Panc1 (cell line): Measurements from ENCODE around the gene EIF2AK2. TPM values are rescaled to one million over a fixed set of nuclear protein-coding genes. Genes with fewer than 3 reads are reported as not detected.

Source experiments
- ATAC-seq: fragments of 200-7000 bp; cut with Tn5 transposase; 2 replicates; pipeline ENCODE4 v1.9.1; 2020; ENCODE audit warnings: mild to moderate bottlenecking, moderate library complexity
- BruUV-seq: library from RNA; stranded (reverse); fragments of 400-500 nt; replicated peaks from 2 replicates; lab custom pipeline; 2021; lab: Mats Ljungman, UMichigan
- CTCF ChIA-PET: fragments of 300-600 bp; sonication (Branson Sonifier 250); formaldehyde crosslinking; loops from one replicate; lab custom pipeline; 2022; ENCODE audit warnings: antibody characterized with exemption; lab: Charles Lee
- POLR2A ChIA-PET: fragments of 300-600 bp; sonication (Branson Sonifier 250); formaldehyde crosslinking; loops from one replicate; lab custom pipeline; 2022; ENCODE audit warnings: antibody characterized with exemption; lab: Charles Lee
- DNase-seq: peaks from one replicate; pipeline ENCODE4 v3.0.0-alpha.2; 2010; ENCODE audit warnings: low read depth, low spot score
- H3K27ac ChIP-seq: 2 replicates; pipeline ENCODE4 v1.5.1; 2011; ENCODE audit warnings: mild to moderate bottlenecking, low read length, inconsistent platforms
- H3K27me3 ChIP-seq: fragments of 200-500 bp; sonication (Bioruptor generic); 2 replicates; pipeline ENCODE4 v1.6.0; 2014; ENCODE audit warnings: low read length, inconsistent platforms; ENCODE audit not compliant: control insufficient read depth, insufficient read depth
- H3K36me3 ChIP-seq: fragments of 200-500 bp; sonication (Bioruptor generic); 2 replicates; pipeline ENCODE4 v1.5.1; 2014; ENCODE audit warnings: inconsistent platforms, mild to moderate bottlenecking, low read length, moderate library complexity; ENCODE audit not compliant: control insufficient read depth, insufficient read depth
- H3K4me1 ChIP-seq: 2 replicates; pipeline ENCODE4 v1.5.1; 2011; ENCODE audit warnings: inconsistent platforms, mild to moderate bottlenecking, low read length, moderate library complexity; ENCODE audit not compliant: control insufficient read depth, insufficient read depth
- H3K4me3 ChIP-seq, 2 experiments: 2 replicates each; pipeline ENCODE4 v1.5.1; 2011 to 2012; ENCODE audit warnings: low read depth in 2 of 2, low read length in 2 of 2, mild to moderate bottlenecking in 2 of 2, inconsistent platforms in 1 of 2, moderate library complexity in 1 of 2
- H3K9me3 ChIP-seq: fragments of 200-500 bp; sonication (Bioruptor generic); 2 replicates; pipeline ENCODE4 v1.5.1; 2014; ENCODE audit warnings: low read depth, mild to moderate bottlenecking, inconsistent platforms, low read length, moderate library complexity; ENCODE audit not compliant: control insufficient read depth, insufficient read depth
- CTCF ChIP-seq: fragments of 450-650 bp; IDR thresholded peaks from 2 replicates; pipeline ENCODE4 v1.5.1; 2017; ENCODE audit warnings: mild to moderate bottlenecking
- POLR2AphosphoS5 ChIP-seq: IDR thresholded peaks from 2 replicates; pipeline ENCODE4 v1.6.1; 2012; ENCODE audit warnings: mild to moderate bottlenecking, low read depth, low read length, moderate library complexity
- REST ChIP-seq, 2 experiments: IDR thresholded peaks; 2 replicates each; pipeline ENCODE4 v1.6.1; 2011 to 2012; ENCODE audit warnings: low read depth in 2 of 2, control low read depth in 1 of 2, low read length in 1 of 2, mild to moderate bottlenecking in 1 of 2, moderate library complexity in 1 of 2; ENCODE audit not compliant: insufficient read depth in 1 of 2
- SIN3A ChIP-seq: IDR thresholded peaks from 2 replicates; pipeline ENCODE4 v1.6.1; 2012; ENCODE audit warnings: low read depth, mild to moderate bottlenecking, low read length, moderate library complexity, borderline replicate concordance; ENCODE audit not compliant: insufficient read depth
- TCF7L2 ChIP-seq: IDR thresholded peaks from 2 replicates; pipeline ENCODE4 v1.6.1; 2011; ENCODE audit warnings: mild to moderate bottlenecking, low read depth, low read length, inconsistent platforms
- in situ Hi-C: cut with HindIII; loops from 2 replicates; pipeline ENCODE4 v1.10.0; 2016; ENCODE audit warnings: low sequenced_read_pairs, low pct_unique_long_range_greater_than_20kb
- intact Hi-C: fragments of 100-400 bp; cut with micrococcal nuclease; formaldehyde crosslinking; loops from one replicate; pipeline ENCODE4 v1.10.0; 2022; ENCODE audit not compliant: unreplicated experiment
- total RNA-seq: library from RNA; stranded (reverse); gene quantifications from one replicate; pipeline ENCODE4 v1.2.1, GENCODE V29; 2021; ENCODE audit not compliant: unreplicated experiment

The EIF2AK2 gene
- total RNA-seq, 1 experiment from 2014 or later: 44.3 TPM

- H3K4me1 ChIP-seq: 0 out of 2 replicates have a peak, but pooled peaks cover 4% of the 10 kb centered on the region
- no peaks in the 10 kb centered on the region for H3K9me3 ChIP-seq
- no peak overlapping the region for H3K27ac ChIP-seq
- H3K36me3 ChIP-seq: no peaks in the 10 kb centered on the region
- H3K27me3 ChIP-seq: no peaks in the 10 kb centered on the region
- POLR2A ChIA-PET: interaction anchor here (0.6 kb wide), 1 partner anchor 12 kb away, joined by 3 read pairs; no protein-coding TSS in a partner anchor
- in situ Hi-C loops: no loop called here
- DNase-seq (no peak), ATAC-seq (no peak)
- no peak for TF ChIP-seq SIN3A
- no peak for TF ChIP-seq CTCF
- no peak for TF ChIP-seq POLR2AphosphoS5
- no peak for TF ChIP-seq REST (IDR thresholded peaks at IDR 0.05; ENCODE audit: insufficient read depth in 1 of 2, low read depth in 2 of 2, low read length in 1 of 2)
- no peak for TF ChIP-seq TCF7L2
- no TSS peak for BruUV-seq
- CTCF ChIA-PET: interaction anchor here (0.7 kb wide), 2 partner anchors 40 to 132 kb away, joined by 3 to 5 read pairs; partner anchors contain the start of genes CEBPZ and NDUFAF7
- intact Hi-C loops: no loop called here
- no peak overlapping the region for H3K4me3 ChIP-seq
Measured at GRCh38 chr2:37191253-37191652, 34.5 kb upstream of the EIF2AK2 start.

GRCh38 chr2:37190290-37190689, 33.5 kb upstream of the EIF2AK2 start:
- H3K9me3 ChIP-seq: no peaks in the 10 kb centered on the region
- BruUV-seq: no TSS peak
- H3K27me3 ChIP-seq: no peaks in the 10 kb centered on the region
- H3K27ac ChIP-seq: peak overlapping the region; percentile 31; the same call in 1 of the 2 replicates
- intact Hi-C loops: no loop called here
- no peak for ATAC-seq
- ChIA-PET CTCF (no interaction called here), POLR2A (no interaction called here)
- H3K4me3 ChIP-seq: no peak overlapping the region
- TF ChIP-seq SIN3A: no peak
- no peak for TF ChIP-seq TCF7L2
- no peak for TF ChIP-seq POLR2AphosphoS5
- TF ChIP-seq REST (IDR thresholded peaks at IDR 0.05; ENCODE audit: insufficient read depth in 1 of 2, low read depth in 2 of 2, low read length in 1 of 2): no peak
- no peak for TF ChIP-seq CTCF
- in situ Hi-C loops: no loop called here
- H3K4me1 ChIP-seq: 0 out of 2 replicates have a peak, but pooled peaks cover 4% of the 10 kb centered on the region
- DNase-seq: no peak
- no peaks in the 10 kb centered on the region for H3K36me3 ChIP-seq
